ENCODE data around the gene TTC39B. TPM values are rescaled to one million over a fixed set of nuclear protein-coding genes. Genes with fewer than 3 reads are reported as not detected.

Gene TTC39B
- polyA plus RNA-seq, 1 donor: 33.4 TPM

DNA sequence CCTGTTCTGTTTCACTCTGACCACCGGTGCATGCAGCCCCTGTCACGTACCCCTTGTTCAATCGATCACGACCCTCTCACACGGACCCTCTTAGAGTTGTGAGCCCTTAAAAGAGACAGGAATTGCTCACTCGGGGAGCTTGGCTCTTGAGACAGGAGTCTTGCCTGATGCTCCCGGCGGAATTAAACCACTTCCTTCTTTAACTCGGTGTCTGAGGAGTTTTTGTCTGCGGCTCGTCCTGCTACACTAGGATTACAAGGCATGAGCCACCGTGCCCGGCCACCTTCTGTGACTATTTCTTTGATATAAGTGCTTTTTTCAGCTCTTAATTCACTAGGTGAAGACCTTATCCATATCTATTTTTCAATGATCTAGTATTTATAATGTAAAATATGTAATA lies 167.5 kb downstream of the TTC39B start:
- H3K36me3 ChIP-seq (ENCODE audit: control insufficient read depth, insufficient read depth, low read length): no peaks in the 10 kb centered on the region
- H3K27ac ChIP-seq (ENCODE audit: low read length): no peak overlapping the region
- H3K4me1 ChIP-seq (ENCODE audit: control insufficient read depth, insufficient read depth, low read length): no peaks in the 10 kb centered on the region
- no peak for DNase-seq
- WGBS (ENCODE audit: insufficient coverage, low lambda C conversion rate): no CpG with 5 or more reads among the region's 13 CpGs
- no peaks in the 10 kb centered on the region for H3K9me3 ChIP-seq (ENCODE audit: control insufficient read depth, low read depth, low read length)
- no peaks in the 10 kb centered on the region for H3K27me3 ChIP-seq (ENCODE audit: control insufficient read depth, insufficient read depth, low read length)
- H3K4me3 ChIP-seq (ENCODE audit: low read length): no peak overlapping the region

DNA sequence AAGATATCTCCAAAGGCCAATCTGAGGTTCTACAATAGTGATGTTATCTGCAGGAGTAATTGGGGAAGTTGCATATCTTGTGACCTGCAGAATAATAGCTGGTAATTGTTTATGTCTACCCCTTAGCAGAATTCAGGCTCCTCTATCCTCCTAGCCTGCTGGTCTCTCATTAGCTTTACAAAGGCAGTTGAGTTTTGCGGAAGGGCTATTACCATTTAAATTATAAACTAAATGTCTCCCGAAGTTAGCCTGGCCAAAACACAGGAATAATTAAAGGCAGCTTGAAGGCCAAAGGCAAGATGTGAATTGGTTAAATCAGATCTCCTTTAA lies 168.7 kb downstream of the TTC39B start:
- no CpG with 5 or more reads among the region's 2 CpGs for WGBS (ENCODE audit: insufficient coverage, low lambda C conversion rate)
- Histone ChIP-seq H3K9me3 (ENCODE audit: control insufficient read depth, low read depth, low read length) (no peaks in the 10 kb centered on the region), H3K27me3 (ENCODE audit: control insufficient read depth, insufficient read depth, low read length) (no peaks in the 10 kb centered on the region), H3K4me3 (ENCODE audit: low read length) (no peak overlapping the region), H3K27ac (ENCODE audit: low read length) (no peak overlapping the region), H3K4me1 (ENCODE audit: control insufficient read depth, insufficient read depth, low read length) (no peaks in the 10 kb centered on the region), H3K36me3 (ENCODE audit: control insufficient read depth, insufficient read depth, low read length) (no peaks in the 10 kb centered on the region)
- DNase-seq: no peak

DNA sequence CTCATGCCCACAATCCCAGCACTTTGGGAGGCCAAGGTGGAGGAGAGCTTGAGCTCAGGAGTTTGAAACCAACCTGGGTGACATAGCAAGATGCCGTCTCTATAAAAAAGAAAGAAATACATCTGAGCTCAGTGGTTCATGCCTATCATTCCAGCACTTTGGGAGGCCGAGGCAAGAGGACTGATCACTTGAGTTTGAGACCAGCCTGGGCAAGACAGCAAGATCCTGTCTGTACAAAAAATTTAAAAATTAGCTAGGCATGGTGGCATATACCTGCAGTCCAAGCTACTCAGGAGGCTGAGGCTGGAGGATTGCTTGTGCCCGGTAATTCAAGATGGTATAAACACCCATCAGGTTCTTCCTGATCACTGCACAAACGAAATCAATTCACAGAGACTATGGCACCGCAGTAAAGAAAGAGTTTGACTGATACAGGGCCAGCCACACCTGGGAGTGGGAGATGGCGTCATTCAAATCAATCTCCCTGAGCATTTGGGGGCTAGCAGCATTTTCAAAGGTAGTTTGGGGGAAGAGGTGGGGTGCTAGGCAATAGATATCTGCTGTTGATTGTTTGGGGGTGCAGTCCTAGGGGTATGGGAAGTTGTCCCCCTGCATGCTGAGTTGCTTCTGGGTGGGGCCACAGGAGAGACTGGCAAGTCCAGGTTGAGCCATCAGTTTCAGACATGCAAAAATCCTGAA lies 169.2 kb downstream of the TTC39B start:
- Histone ChIP-seq H3K27me3 (ENCODE audit: control insufficient read depth, insufficient read depth, low read length) (no peaks in the 10 kb centered on the region), H3K27ac (ENCODE audit: low read length) (no peak overlapping the region), H3K4me3 (ENCODE audit: low read length) (no peak overlapping the region), H3K9me3 (ENCODE audit: control insufficient read depth, low read depth, low read length) (no peaks in the 10 kb centered on the region), H3K4me1 (ENCODE audit: control insufficient read depth, insufficient read depth, low read length) (no peaks in the 10 kb centered on the region), H3K36me3 (ENCODE audit: control insufficient read depth, insufficient read depth, low read length) (no peaks in the 10 kb centered on the region)
- DNase-seq: no peak
- WGBS (ENCODE audit: insufficient coverage, low lambda C conversion rate): no CpG with 5 or more reads among the region's 6 CpGs

DNA sequence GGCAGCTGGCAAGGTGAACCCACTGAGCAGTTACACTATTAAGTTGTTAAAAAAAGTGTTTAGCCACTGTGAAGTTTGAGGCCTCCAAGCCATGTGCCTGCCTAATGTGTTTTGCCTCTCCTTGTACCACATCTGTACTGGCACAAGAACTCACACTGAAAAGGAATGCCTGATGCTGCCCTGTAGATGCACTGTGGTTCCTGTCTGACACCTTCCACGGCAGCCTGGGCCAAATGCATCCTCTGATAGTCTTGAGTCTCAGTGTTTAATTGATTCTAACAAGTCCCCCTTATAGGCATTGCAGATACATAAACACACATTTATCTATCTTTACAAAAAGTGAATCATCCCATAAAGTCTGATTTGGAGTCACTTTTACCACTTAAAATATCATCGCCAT lies 169.9 kb downstream of the TTC39B start:
- H3K27ac ChIP-seq (ENCODE audit: low read length): no peak overlapping the region
- no peaks in the 10 kb centered on the region for H3K9me3 ChIP-seq (ENCODE audit: control insufficient read depth, low read depth, low read length)
- H3K36me3 ChIP-seq (ENCODE audit: control insufficient read depth, insufficient read depth, low read length): no peaks in the 10 kb centered on the region
- H3K4me3 ChIP-seq (ENCODE audit: low read length): no peak overlapping the region
- no peak for DNase-seq
- no peaks in the 10 kb centered on the region for H3K4me1 ChIP-seq (ENCODE audit: control insufficient read depth, insufficient read depth, low read length)
- H3K27me3 ChIP-seq (ENCODE audit: control insufficient read depth, insufficient read depth, low read length): no peaks in the 10 kb centered on the region
- 100% methylated on average over 1 of the region's 2 CpGs for WGBS (ENCODE audit: insufficient coverage, low lambda C conversion rate)

DNA sequence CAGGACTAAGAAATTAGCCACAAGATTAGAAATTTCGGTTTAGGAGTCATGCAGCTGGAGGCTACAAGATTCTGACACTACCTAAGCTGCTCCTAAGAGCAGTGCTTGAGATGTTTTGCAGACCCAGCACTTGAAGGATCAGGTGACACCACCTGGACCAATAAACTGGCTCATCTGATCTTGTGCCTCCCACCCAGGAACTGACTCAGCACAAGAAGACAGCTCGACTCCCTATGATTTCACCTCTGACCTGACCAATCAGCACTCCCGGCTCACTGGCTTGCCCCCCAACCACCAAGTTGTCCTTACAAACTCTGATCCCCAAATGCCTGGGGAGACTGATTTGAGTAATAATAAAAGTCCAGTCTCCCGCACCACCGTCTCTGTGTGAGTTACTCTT lies 170.4 kb downstream of the TTC39B start:
- no peak overlapping the region for H3K27ac ChIP-seq (ENCODE audit: low read length)
- no peaks in the 10 kb centered on the region for H3K4me1 ChIP-seq (ENCODE audit: control insufficient read depth, insufficient read depth, low read length)
- WGBS (ENCODE audit: insufficient coverage, low lambda C conversion rate): no CpG with 5 or more reads among the region's 5 CpGs
- no peak for DNase-seq
- no peaks in the 10 kb centered on the region for H3K9me3 ChIP-seq (ENCODE audit: control insufficient read depth, low read depth, low read length)
- no peak overlapping the region for H3K4me3 ChIP-seq (ENCODE audit: low read length)
- no peaks in the 10 kb centered on the region for H3K36me3 ChIP-seq (ENCODE audit: control insufficient read depth, insufficient read depth, low read length)
- no peaks in the 10 kb centered on the region for H3K27me3 ChIP-seq (ENCODE audit: control insufficient read depth, insufficient read depth, low read length)

DNA sequence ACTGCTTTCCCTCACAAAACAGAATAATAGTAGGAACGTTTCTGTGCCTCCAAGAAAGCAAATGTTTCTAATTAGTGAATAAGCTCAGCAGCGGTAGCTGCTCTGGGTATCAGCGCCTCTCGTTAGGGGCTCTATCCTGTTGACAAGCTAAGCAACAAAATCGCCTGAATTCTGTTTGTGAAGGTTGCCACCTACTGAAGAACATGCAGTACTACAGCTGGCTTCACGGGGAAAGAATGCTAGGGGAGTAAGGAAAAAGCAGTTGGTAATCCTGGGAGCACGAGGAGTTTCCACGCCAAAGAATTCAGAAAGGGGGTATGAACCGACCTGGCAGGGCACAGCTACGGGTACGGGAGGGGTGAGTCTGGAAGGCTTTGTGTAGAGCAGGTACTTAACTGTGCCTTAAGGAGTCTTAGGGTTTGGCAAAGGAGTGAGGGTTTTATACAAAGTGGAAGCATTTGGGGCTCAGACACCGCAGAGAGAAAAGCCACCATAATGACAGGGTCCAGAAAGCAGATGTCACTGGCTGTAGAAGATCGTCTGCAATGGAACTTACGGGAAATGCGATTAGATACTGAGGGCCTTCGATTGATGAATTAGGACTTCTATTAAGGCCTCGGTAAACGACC lies 171.7 kb downstream of the TTC39B start:
- Histone ChIP-seq H3K27me3 (ENCODE audit: control insufficient read depth, insufficient read depth, low read length) (no peaks in the 10 kb centered on the region), H3K36me3 (ENCODE audit: control insufficient read depth, insufficient read depth, low read length) (no peaks in the 10 kb centered on the region), H3K4me3 (ENCODE audit: low read length) (no peak overlapping the region), H3K4me1 (ENCODE audit: control insufficient read depth, insufficient read depth, low read length) (no peaks in the 10 kb centered on the region), H3K27ac (ENCODE audit: low read length) (no peak overlapping the region), H3K9me3 (ENCODE audit: control insufficient read depth, low read depth, low read length) (no peaks in the 10 kb centered on the region)
- 80% methylated on average over 2 of the region's 18 CpGs for WGBS (ENCODE audit: insufficient coverage, low lambda C conversion rate)
- peak; percentile 40 to 64 for DNase-seq

DNA sequence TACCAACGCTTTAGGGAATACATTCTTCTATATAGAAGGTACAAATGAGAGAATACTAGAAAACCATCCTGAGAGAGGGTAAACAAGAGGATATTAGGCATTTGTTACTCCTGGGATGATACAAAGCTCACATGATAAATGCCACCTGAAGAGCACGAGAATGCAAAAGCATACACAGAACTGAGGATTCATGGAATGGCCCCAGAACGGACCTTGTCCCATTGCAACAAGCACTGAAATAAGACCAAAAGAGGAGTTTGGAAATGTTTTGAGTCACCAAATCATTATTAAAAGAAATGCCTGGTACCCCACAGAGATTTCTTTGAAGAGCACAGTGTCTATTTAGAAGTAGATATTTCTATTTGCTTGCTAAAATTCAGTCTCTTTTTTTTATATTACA lies 173.5 kb downstream of the TTC39B start:
- Histone ChIP-seq H3K4me3 (ENCODE audit: low read length) (no peak overlapping the region), H3K27ac (ENCODE audit: low read length) (no peak overlapping the region), H3K4me1 (ENCODE audit: control insufficient read depth, insufficient read depth, low read length) (no peaks in the 10 kb centered on the region), H3K36me3 (ENCODE audit: control insufficient read depth, insufficient read depth, low read length) (no peaks in the 10 kb centered on the region), H3K27me3 (ENCODE audit: control insufficient read depth, insufficient read depth, low read length) (no peaks in the 10 kb centered on the region), H3K9me3 (ENCODE audit: control insufficient read depth, low read depth, low read length) (no peaks in the 10 kb centered on the region)
- DNase-seq: no peak
- 84% methylated on average over 2 of the region's 3 CpGs for WGBS (ENCODE audit: insufficient coverage, low lambda C conversion rate)

DNA sequence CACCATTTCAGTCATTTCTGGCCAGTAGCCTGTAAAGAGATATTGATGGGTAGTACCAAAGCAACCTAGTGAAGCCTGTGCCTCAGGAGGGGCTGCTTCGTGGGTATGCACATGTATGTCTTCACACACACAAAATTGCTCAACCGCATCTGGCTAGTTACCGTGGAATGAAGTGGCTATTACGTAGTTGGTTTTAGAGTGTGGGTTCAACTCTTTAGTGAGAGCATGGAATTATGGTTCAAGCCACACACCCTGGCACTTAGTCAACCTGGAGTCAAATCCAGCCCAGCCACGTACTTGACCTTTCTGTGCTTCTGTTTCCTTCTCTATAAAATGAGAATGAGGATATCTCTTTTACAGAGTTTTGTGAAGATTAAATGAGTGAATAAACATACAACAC lies 174.9 kb downstream of the TTC39B start:
- Histone ChIP-seq H3K4me3 (ENCODE audit: low read length) (no peak overlapping the region), H3K4me1 (ENCODE audit: control insufficient read depth, insufficient read depth, low read length) (no peaks in the 10 kb centered on the region), H3K36me3 (ENCODE audit: control insufficient read depth, insufficient read depth, low read length) (no peaks in the 10 kb centered on the region), H3K27me3 (ENCODE audit: control insufficient read depth, insufficient read depth, low read length) (no peaks in the 10 kb centered on the region), H3K27ac (ENCODE audit: low read length) (no peak overlapping the region), H3K9me3 (ENCODE audit: control insufficient read depth, low read depth, low read length) (no peaks in the 10 kb centered on the region)
- no CpG with 5 or more reads among the region's 5 CpGs for WGBS (ENCODE audit: insufficient coverage, low lambda C conversion rate)
- no peak for DNase-seq

DNA sequence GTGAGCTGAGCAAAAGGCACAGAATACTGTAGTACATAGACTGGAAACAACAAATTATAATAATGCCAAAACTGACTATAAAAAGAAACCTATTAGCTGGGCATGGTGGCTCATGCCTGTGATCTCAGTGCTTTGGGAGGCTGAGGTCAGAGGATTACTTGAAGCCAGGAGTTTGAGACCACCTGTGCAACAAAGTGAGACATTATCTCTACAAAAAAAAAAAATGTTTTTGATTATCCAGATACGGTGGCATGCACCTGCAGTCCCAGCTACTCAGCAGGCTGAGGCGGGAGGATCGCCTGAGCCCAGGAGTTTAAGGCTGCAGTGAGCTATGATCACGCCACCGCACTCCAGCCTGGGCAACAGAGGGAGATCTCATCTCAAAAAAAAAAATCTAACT lies 175.9 kb downstream of the TTC39B start:
- Histone ChIP-seq H3K4me1 (ENCODE audit: control insufficient read depth, insufficient read depth, low read length) (no peaks in the 10 kb centered on the region), H3K27me3 (ENCODE audit: control insufficient read depth, insufficient read depth, low read length) (peaks cover 4% of the 10 kb centered on the region), H3K27ac (ENCODE audit: low read length) (no peak overlapping the region), H3K36me3 (ENCODE audit: control insufficient read depth, insufficient read depth, low read length) (no peaks in the 10 kb centered on the region), H3K9me3 (ENCODE audit: control insufficient read depth, low read depth, low read length) (no peaks in the 10 kb centered on the region), H3K4me3 (ENCODE audit: low read length) (no peak overlapping the region)
- no peak for DNase-seq
- WGBS (ENCODE audit: insufficient coverage, low lambda C conversion rate): no CpG with 5 or more reads among the region's 5 CpGs

DNA sequence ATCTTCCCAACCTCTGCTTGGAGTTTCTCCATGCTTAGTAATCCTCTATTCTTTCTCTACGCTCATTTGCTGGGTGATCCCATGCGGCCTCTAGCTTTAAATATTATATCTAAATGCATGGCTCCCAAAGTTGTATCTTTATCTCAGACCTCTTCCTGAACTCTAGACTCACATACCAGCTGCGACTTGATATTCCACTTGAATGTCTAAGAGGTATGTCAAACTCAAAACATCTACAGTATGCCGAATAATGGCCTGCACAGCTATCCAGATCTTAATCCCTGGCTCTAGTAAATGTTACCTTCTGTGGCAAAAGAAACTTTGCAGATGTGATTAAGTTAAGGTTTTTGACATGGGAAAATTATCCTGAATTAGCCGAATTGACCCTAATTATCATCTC lies 179.2 kb downstream of the TTC39B start:
- 82% methylated on average over 4 of the region's 5 CpGs for WGBS (ENCODE audit: insufficient coverage, low lambda C conversion rate)
- no peaks in the 10 kb centered on the region for H3K4me1 ChIP-seq (ENCODE audit: control insufficient read depth, insufficient read depth, low read length)
- H3K27me3 ChIP-seq (ENCODE audit: control insufficient read depth, insufficient read depth, low read length): peaks cover 4% of the 10 kb centered on the region
- DNase-seq: no peak
- no peaks in the 10 kb centered on the region for H3K36me3 ChIP-seq (ENCODE audit: control insufficient read depth, insufficient read depth, low read length)
- no peaks in the 10 kb centered on the region for H3K9me3 ChIP-seq (ENCODE audit: control insufficient read depth, low read depth, low read length)
- H3K27ac ChIP-seq (ENCODE audit: low read length): no peak overlapping the region
- H3K4me3 ChIP-seq (ENCODE audit: low read length): no peak overlapping the region

DNA sequence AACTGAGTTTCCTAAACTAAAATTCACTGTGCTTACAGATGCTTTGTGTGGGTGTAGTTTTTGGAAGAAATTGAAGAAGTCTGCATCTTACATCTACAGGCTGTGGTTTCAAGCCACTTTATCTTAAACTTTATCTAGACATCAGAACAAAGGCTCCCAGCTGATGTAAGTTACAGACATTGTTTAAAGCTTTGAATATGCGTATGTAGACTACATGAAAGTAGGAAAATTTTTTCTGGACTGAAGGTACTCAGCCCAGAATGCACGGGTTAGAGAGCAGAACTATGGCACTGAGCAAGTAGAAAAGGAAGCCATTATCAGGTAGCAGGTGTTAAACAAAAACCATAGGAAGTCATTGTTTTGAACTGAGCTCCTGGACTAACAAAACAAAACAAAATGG lies 185.4 kb downstream of the TTC39B start:
- H3K4me3 ChIP-seq (ENCODE audit: low read length): no peak overlapping the region
- no peaks in the 10 kb centered on the region for H3K4me1 ChIP-seq (ENCODE audit: control insufficient read depth, insufficient read depth, low read length)
- peaks cover 10% of the 10 kb centered on the region for H3K27me3 ChIP-seq (ENCODE audit: control insufficient read depth, insufficient read depth, low read length)
- H3K9me3 ChIP-seq (ENCODE audit: control insufficient read depth, low read depth, low read length): no peaks in the 10 kb centered on the region
- no CpG with 5 or more reads among the region's 2 CpGs for WGBS (ENCODE audit: insufficient coverage, low lambda C conversion rate)
- no peaks in the 10 kb centered on the region for H3K36me3 ChIP-seq (ENCODE audit: control insufficient read depth, insufficient read depth, low read length)
- no peak for DNase-seq
- H3K27ac ChIP-seq (ENCODE audit: low read length): no peak overlapping the region

Data from large intestine (tissue), 3 donors.